H1 (cell line): ENCODE results near the gene OR5K3. TPM values are rescaled to one million over a fixed set of nuclear protein-coding genes. Genes with fewer than 3 reads are reported as not detected.

Experiments used
- CTCF ChIA-PET: fragments of 300-600 bp; sonication (Branson Sonifier 250); formaldehyde crosslinking; loops from one replicate; lab custom pipeline; 2021; ENCODE audit not compliant: partially characterized antibody; lab: Charles Lee
- POLR2A ChIA-PET: fragments of 300-600 bp; sonication (Branson Sonifier 250); formaldehyde crosslinking; loops from one replicate; lab custom pipeline; 2021; ENCODE audit warnings: inconsistent platforms; ENCODE audit not compliant: partially characterized antibody; lab: Charles Lee
- DNase-seq, 2 experiments: peaks; one replicate each; pipeline versions ENCODE4 v3.0.0 to v3.0.0-alpha.2; 2010 to 2022; ENCODE audit warnings: low spot score in 2 of 2, low read depth in 1 of 2, mixed read lengths in 1 of 2
- FAIRE-seq: peaks from 2 replicates; lab custom pipeline; 2011; peaks lifted over from hg19 to GRCh38; lab: Jason Lieb, UNC
- H2AFZ ChIP-seq: 2 replicates; pipeline ENCODE4 v1.8.1; 2012; ENCODE audit warnings: low read length, inconsistent platforms
- H2AK5ac ChIP-seq: 2 replicates; pipeline ENCODE4 v1.6.1; 2013; ENCODE audit warnings: low read depth, low read length
- H2BK120ac ChIP-seq: replicated peaks from 2 replicates; pipeline ENCODE3; 2013; ENCODE audit warnings: low read depth, low read length, inconsistent platforms
- H2BK12ac ChIP-seq: 2 replicates; pipeline ENCODE4 v1.6.1; 2013; ENCODE audit warnings: low read depth, low read length
- H2BK15ac ChIP-seq: 2 replicates; pipeline ENCODE4 v1.6.1; 2013; ENCODE audit warnings: low read length
- H2BK20ac ChIP-seq: 2 replicates; pipeline ENCODE4 v1.6.1; 2013; ENCODE audit warnings: low read length
- H2BK5ac ChIP-seq: 2 replicates; pipeline ENCODE4 v1.6.1; 2013; ENCODE audit warnings: low read depth, low read length
- H3K14ac ChIP-seq: 2 replicates; pipeline ENCODE4 v1.6.1; 2013; ENCODE audit warnings: inconsistent platforms; ENCODE audit not compliant: insufficient read length
- H3K18ac ChIP-seq: 2 replicates; pipeline ENCODE4 v1.6.1; 2013; ENCODE audit warnings: low read length; ENCODE audit errors: extremely low read depth
- H3K23ac ChIP-seq: 2 replicates; pipeline ENCODE4 v1.6.1; 2013; ENCODE audit warnings: inconsistent platforms; ENCODE audit not compliant: insufficient read length
- H3K23me2 ChIP-seq: 2 replicates; pipeline ENCODE4 v1.6.1; 2013; ENCODE audit warnings: low read depth, low read length
- H3K27ac ChIP-seq: 2 replicates; pipeline ENCODE4 v1.6.1; 2011; ENCODE audit warnings: low read depth, low read length, inconsistent platforms
- H3K27me3 ChIP-seq, 4 experiments: replicated peaks in 1 of 4; 1 replicate in 1 of 4; 2 replicates in 3 of 4; pipeline versions ENCODE4 v1.6.1 to v1.8.1; 2011 to 2013; ENCODE audit warnings: low read length in 3 of 4, mild to moderate bottlenecking in 3 of 4, inconsistent platforms in 2 of 4, mixed read lengths in 2 of 4, moderate library complexity in 1 of 4; ENCODE audit not compliant: control insufficient read depth in 3 of 4, insufficient read depth in 3 of 4; ENCODE audit errors: extremely low read depth in 1 of 4
- H3K36me3 ChIP-seq, 4 experiments: 2 replicates each; pipeline versions ENCODE4 v1.6.1 to v1.8.1; 2011 to 2013; ENCODE audit warnings: mild to moderate bottlenecking in 4 of 4, low read length in 3 of 4, moderate library complexity in 2 of 4, control low read depth in 1 of 4, inconsistent platforms in 1 of 4; ENCODE audit not compliant: insufficient read depth in 4 of 4, control insufficient read depth in 2 of 4
- H3K4ac ChIP-seq: replicated peaks from 2 replicates; pipeline ENCODE3; 2013; ENCODE audit warnings: low read length, low read depth, mixed read lengths, inconsistent platforms; ENCODE audit not compliant: insufficient read length
- H3K4me1 ChIP-seq, 4 experiments: replicated peaks in 1 of 4; 1 replicate in 1 of 4; 2 replicates in 3 of 4; pipeline versions ENCODE4 v1.6.1 to v1.8.1; 2011 to 2013; ENCODE audit warnings: low read length in 3 of 4, inconsistent platforms in 2 of 4, mixed read lengths in 1 of 4; ENCODE audit not compliant: insufficient read depth in 4 of 4, control insufficient read depth in 3 of 4
- H3K4me2 ChIP-seq, 2 experiments: 2 replicates each; pipeline versions ENCODE4 v1.6.1 to v1.8.1; 2011 to 2013; ENCODE audit warnings: low read depth in 2 of 2, low read length in 2 of 2, control low read depth in 1 of 2, inconsistent platforms in 1 of 2, mild to moderate bottlenecking in 1 of 2; ENCODE audit not compliant: insufficient read depth in 1 of 2
- H3K4me3 ChIP-seq, 4 experiments: fragments of 200-600, 300-600 bp in 1 of 4; sonication (generic), shearing (Covaris generic), sonication (Bioruptor Twin) in 1 of 4; 2 replicates each; pipeline versions ENCODE4 v1.5.1 to v1.8.1; 2011 to 2016; ENCODE audit warnings: low read length in 4 of 4, low read depth in 3 of 4, control low read depth in 2 of 4, inconsistent platforms in 2 of 4, mild to moderate bottlenecking in 2 of 4, mixed read lengths in 1 of 4, moderate library complexity in 1 of 4; ENCODE audit not compliant: insufficient read depth in 2 of 4; ENCODE audit errors: extremely low read depth in 1 of 4
- H3K56ac ChIP-seq: replicated peaks from 2 replicates; pipeline ENCODE3; 2013; ENCODE audit warnings: low read depth, mild to moderate bottlenecking, mixed read lengths, low read length, inconsistent platforms; ENCODE audit not compliant: insufficient read length
- H3K79me1 ChIP-seq: 2 replicates; pipeline ENCODE4 v1.6.1; 2013; ENCODE audit warnings: low read depth, low read length, control low read depth
- H3K79me2 ChIP-seq, 2 experiments: 2 replicates each; pipeline versions ENCODE4 v1.6.1 to v1.8.1; 2012 to 2013; ENCODE audit warnings: low read length in 2 of 2, mild to moderate bottlenecking in 2 of 2, inconsistent platforms in 1 of 2; ENCODE audit not compliant: insufficient read depth in 2 of 2, control insufficient read depth in 1 of 2
- H3K9ac ChIP-seq, 4 experiments: replicated peaks in 1 of 4; 1 replicate in 1 of 4; 2 replicates in 3 of 4; pipeline versions ENCODE4 v1.6.1 to v1.8.1; 2011 to 2013; ENCODE audit warnings: low read depth in 3 of 4, low read length in 3 of 4, control low read depth in 2 of 4, mild to moderate bottlenecking in 2 of 4, moderate library complexity in 2 of 4, inconsistent platforms in 1 of 4; ENCODE audit errors: extremely low read depth in 1 of 4
- H3K9me3 ChIP-seq, 2 experiments: 2 replicates each; pipeline versions ENCODE4 v1.6.1 to v1.8.1; 2012 to 2013; ENCODE audit warnings: mild to moderate bottlenecking in 2 of 2, moderate library complexity in 2 of 2, control low read depth in 1 of 2, inconsistent platforms in 1 of 2, low read depth in 1 of 2, low read length in 1 of 2, mixed read lengths in 1 of 2; ENCODE audit not compliant: insufficient read depth in 2 of 2
- H4K20me1 ChIP-seq, 2 experiments: replicated peaks in 1 of 2; 2 replicates each; pipeline versions ENCODE3 to v1.8.1; 2011 to 2013; ENCODE audit warnings: inconsistent platforms in 2 of 2, low read length in 2 of 2, mild to moderate bottlenecking in 1 of 2; ENCODE audit not compliant: insufficient read depth in 2 of 2, control insufficient read depth in 1 of 2
- H4K5ac ChIP-seq: 2 replicates; pipeline ENCODE4 v1.6.1; 2013; ENCODE audit warnings: low read length, low read depth, mixed read lengths, inconsistent platforms; ENCODE audit not compliant: insufficient read length
- H4K8ac ChIP-seq: 2 replicates; pipeline ENCODE4 v1.8.0; 2013; ENCODE audit warnings: mild to moderate bottlenecking, moderate library complexity, low read length, inconsistent platforms; ENCODE audit not compliant: insufficient read depth; ENCODE audit errors: extremely low read depth
- H4K91ac ChIP-seq: replicated peaks from 2 replicates; pipeline ENCODE3; 2013; ENCODE audit warnings: low read length, mixed read lengths, inconsistent platforms; ENCODE audit not compliant: insufficient read length
- BACH1 ChIP-seq: IDR thresholded peaks from 2 replicates; pipeline ENCODE4 v1.6.1; 2012; ENCODE audit warnings: low read length, improper control_type of control experiment
- BCL11A ChIP-seq, 2 experiments: IDR thresholded peaks; one replicate each; pipeline ENCODE4 v1.6.1; 2011; ENCODE audit warnings: low read depth in 2 of 2, low read length in 2 of 2, mild to moderate bottlenecking in 2 of 2
- JUND ChIP-seq: IDR thresholded peaks from 2 replicates; pipeline ENCODE4 v1.6.1; 2011; ENCODE audit warnings: mild to moderate bottlenecking, improper control_type of control experiment, low read length
- KDM4A ChIP-seq: IDR thresholded peaks from one replicate; pipeline ENCODE4 v1.7.1; 2012; ENCODE audit warnings: low read depth, mild to moderate bottlenecking, moderate library complexity, low read length, inconsistent platforms; ENCODE audit not compliant: severe bottlenecking
- RBBP5 ChIP-seq: IDR thresholded peaks from 2 replicates; pipeline ENCODE4 v1.7.1; 2012; ENCODE audit warnings: low read depth, mild to moderate bottlenecking, inconsistent platforms, low read length, moderate library complexity, borderline replicate concordance
- WGBS, 2 experiments: shearing (Covaris generic) in 1 of 2; methylation state at CpG; one replicate each; pipeline versions ENCODE4 v1.1.6 to v1.1.7; 2013 to 2015; ENCODE audit warnings: low lambda C conversion rate in 2 of 2, mixed read lengths in 2 of 2, inconsistent platforms in 1 of 2, low coverage in 1 of 2, missing lambda C conversion rate in 1 of 2; ENCODE audit not compliant: insufficient replicate concordance in 2 of 2, insufficient coverage in 1 of 2, insufficient read length in 1 of 2; ENCODE audit errors: extremely low coverage in 1 of 2, missing lambda C conversion rate in 1 of 2; 5-methylcytosine and 5-hydroxymethylcytosine counted together
- polyA plus RNA-seq, 7 experiments: library from polyadenylated mRNA; depleted of rRNA in 3 of 7; stranded (reverse) in 5 of 7; unstranded in 2 of 7; fragments of >200 nt in 5 of 7; fragments of 200-250 nt in 2 of 7; gene quantifications; 1 replicate in 5 of 7; 2 replicates in 1 of 7; 4 replicates in 1 of 7; pipeline versions ENCODE4 v1.2.1 to v1.2.3, GENCODE V29; 2011 to 2013; ENCODE audit warnings: missing spikeins in 2 of 7, mixed read lengths in 2 of 7
- total RNA-seq: library from RNA; stranded (reverse); fragmentation: NEBNext Ultra II Directional; extraction: Animal tissue kit (Norgen Biotek cat#: 25700); gene quantifications from 2 replicates; pipeline ENCODE4 v1.2.1, GENCODE V29; 2021

OR5K3 gene
- total and polyA plus RNA-seq, 2 of the 8 experiments (the other 6 are each of a cell fraction or from before 2014, with no cell fraction given): not detected

GRCh38 chr3:98360681-98361080 lies 29.8 kb upstream of the OR5K3 start:
- H2BK15ac ChIP-seq: no peak overlapping the region
- H2AK5ac ChIP-seq: no peak overlapping the region
- no peaks in the 10 kb centered on the region for H3K27me3 ChIP-seq
- POLR2A ChIA-PET: no interaction called here
- no peak overlapping the region for H4K91ac ChIP-seq
- H3K79me1 ChIP-seq: no peaks in the 10 kb centered on the region
- H3K4me1 ChIP-seq: no peaks in the 10 kb centered on the region
- H3K9me3 ChIP-seq: no peaks in the 10 kb centered on the region
- H2AFZ ChIP-seq: no peak overlapping the region
- no peaks in the 10 kb centered on the region for H3K23me2 ChIP-seq
- H3K18ac ChIP-seq: no peak overlapping the region
- H2BK120ac ChIP-seq: no peak overlapping the region
- FAIRE-seq: no peak
- H3K36me3 ChIP-seq: no peaks in the 10 kb centered on the region
- H3K56ac ChIP-seq: no peak overlapping the region
- H3K9ac ChIP-seq: no peak overlapping the region
- no peak overlapping the region for H4K8ac ChIP-seq
- DNase-seq: no peak
- H3K4me2 ChIP-seq: no peak overlapping the region
- no peak overlapping the region for H3K4me3 ChIP-seq
- H3K23ac ChIP-seq: no peak overlapping the region
- no peak overlapping the region for H3K14ac ChIP-seq
- no peak overlapping the region for H2BK5ac ChIP-seq
- no peak overlapping the region for H3K27ac ChIP-seq
- CTCF ChIA-PET: interaction anchor here (1.0 kb wide), 1 partner anchor 213 kb away, joined by 3 read pairs; no protein-coding TSS in a partner anchor
- no peak overlapping the region for H2BK20ac ChIP-seq
- WGBS, 2 experiments: 84% methylated on average over 3 of the region's 3 CpGs; no CpG with 5 or more reads in 1 of the 2 experiments
- H3K79me2 ChIP-seq: no peaks in the 10 kb centered on the region
- H4K5ac ChIP-seq: no peak overlapping the region
- TF ChIP-seq RBBP5 (no peak), KDM4A (no peak), JUND (no peak), BACH1 (no peak), BCL11A (IDR thresholded peaks at IDR 0.05; ENCODE audit: low read depth in 2 of 2, low read length in 2 of 2) (no peak)
- H4K20me1 ChIP-seq: no peaks in the 10 kb centered on the region
- no peak overlapping the region for H2BK12ac ChIP-seq
- H3K4ac ChIP-seq: no peak overlapping the region
